ENCODE measurements around the gene SH3YL1. TPM values are rescaled to one million over a fixed set of nuclear protein-coding genes. Genes with fewer than 3 reads are reported as not detected.

Gene SH3YL1
- total RNA-seq, 1 donor = 52.5 TPM

- Histone ChIP-seq H3K4me3 (ENCODE audit: low read length) (no peak overlapping the region), H3K9me3 (ENCODE audit: low read depth, low read length) (no peaks in the 10 kb centered on the region), H3K4me1 (ENCODE audit: insufficient read depth, low read length) (no peaks in the 10 kb centered on the region), H3K27me3 (ENCODE audit: insufficient read depth, low read length) (no peaks in the 10 kb centered on the region)
These were observed 64.5 kb downstream of the SH3YL1 start for GRCh38 chr2:199041-199966.

DNA sequence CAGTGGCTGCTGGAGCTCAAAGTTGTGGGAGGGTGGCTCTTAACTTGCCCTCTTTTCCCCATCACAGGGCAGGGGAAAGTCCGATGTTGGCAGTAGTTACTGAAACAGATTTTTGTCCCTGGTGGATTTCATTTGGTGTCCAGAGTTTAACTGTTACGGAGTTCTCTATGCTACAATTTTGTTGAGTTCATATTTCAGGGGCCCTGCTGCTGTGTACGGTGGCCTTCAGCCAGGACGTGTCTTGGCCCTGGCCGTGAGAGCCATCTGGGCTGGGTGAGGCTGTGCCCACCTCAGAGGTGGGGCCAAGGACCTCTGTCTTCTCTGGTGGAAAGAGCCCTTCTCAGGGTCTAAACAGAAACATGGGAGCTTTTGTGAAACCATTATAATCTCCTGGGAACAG lies 67.4 kb downstream of the SH3YL1 start:
- Histone ChIP-seq H3K9me3 (ENCODE audit: low read depth, low read length) (no peaks in the 10 kb centered on the region), H3K4me3 (ENCODE audit: low read length) (no peak overlapping the region), H3K27me3 (ENCODE audit: insufficient read depth, low read length) (no peaks in the 10 kb centered on the region), H3K4me1 (ENCODE audit: insufficient read depth, low read length) (no peaks in the 10 kb centered on the region)

DNA sequence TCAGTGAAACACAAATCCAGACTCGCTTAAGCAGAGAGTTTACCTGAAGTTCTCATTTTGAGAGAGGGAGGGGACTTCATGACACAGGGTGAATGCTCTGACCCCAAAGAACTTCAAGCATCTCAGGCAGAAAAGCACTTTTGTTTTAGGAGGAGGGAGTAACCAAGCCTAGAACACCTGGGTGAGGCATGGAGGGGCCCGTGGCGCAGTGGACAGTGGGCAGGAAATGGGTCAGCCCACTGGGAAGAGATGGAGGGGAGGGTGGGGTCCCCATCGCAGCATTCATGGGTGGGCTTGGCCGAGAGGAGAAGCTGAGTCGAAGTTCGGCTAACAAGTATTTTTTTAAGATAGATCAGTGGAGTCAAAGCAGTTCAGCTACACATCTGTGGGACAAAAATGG lies 67.9 kb downstream of the SH3YL1 start:
- H3K27me3 ChIP-seq (ENCODE audit: insufficient read depth, low read length) = no peaks in the 10 kb centered on the region
- H3K4me1 ChIP-seq (ENCODE audit: insufficient read depth, low read length) = no peaks in the 10 kb centered on the region
- no peak overlapping the region for H3K4me3 ChIP-seq (ENCODE audit: low read length)
- no peaks in the 10 kb centered on the region for H3K9me3 ChIP-seq (ENCODE audit: low read depth, low read length)

DNA sequence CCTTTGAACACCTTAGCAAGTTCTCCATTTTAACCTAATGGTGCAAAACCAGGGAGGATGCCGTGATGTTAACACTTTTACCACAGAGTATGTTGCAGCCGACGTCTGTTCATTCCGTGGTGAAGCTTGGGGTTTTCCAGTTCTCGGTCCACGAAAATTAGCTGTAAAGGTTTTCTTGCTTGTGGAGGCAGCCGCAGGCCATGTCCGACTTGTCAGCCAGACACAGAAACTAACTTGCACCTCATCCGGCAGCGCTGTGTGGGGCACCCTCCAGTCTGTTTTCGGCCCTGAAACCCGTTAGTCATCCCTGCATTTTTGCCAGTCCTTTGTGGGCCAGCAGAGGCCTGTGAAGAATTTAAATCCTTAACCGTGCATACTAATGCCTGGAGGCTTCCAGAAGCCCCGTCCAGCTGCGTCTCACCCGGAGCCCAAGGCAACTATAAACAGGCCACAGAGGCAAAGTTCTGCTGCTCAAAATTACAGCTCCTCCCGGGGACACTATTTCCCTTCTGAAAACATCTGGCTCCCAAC lies 70.6 kb downstream of the SH3YL1 start:
- H3K9me3 ChIP-seq (ENCODE audit: low read depth, low read length) = no peaks in the 10 kb centered on the region
- H3K27me3 ChIP-seq (ENCODE audit: insufficient read depth, low read length) = no peaks in the 10 kb centered on the region
- H3K4me1 ChIP-seq (ENCODE audit: insufficient read depth, low read length) = no peaks in the 10 kb centered on the region
- H3K4me3 ChIP-seq (ENCODE audit: low read length) = no peak overlapping the region

DNA sequence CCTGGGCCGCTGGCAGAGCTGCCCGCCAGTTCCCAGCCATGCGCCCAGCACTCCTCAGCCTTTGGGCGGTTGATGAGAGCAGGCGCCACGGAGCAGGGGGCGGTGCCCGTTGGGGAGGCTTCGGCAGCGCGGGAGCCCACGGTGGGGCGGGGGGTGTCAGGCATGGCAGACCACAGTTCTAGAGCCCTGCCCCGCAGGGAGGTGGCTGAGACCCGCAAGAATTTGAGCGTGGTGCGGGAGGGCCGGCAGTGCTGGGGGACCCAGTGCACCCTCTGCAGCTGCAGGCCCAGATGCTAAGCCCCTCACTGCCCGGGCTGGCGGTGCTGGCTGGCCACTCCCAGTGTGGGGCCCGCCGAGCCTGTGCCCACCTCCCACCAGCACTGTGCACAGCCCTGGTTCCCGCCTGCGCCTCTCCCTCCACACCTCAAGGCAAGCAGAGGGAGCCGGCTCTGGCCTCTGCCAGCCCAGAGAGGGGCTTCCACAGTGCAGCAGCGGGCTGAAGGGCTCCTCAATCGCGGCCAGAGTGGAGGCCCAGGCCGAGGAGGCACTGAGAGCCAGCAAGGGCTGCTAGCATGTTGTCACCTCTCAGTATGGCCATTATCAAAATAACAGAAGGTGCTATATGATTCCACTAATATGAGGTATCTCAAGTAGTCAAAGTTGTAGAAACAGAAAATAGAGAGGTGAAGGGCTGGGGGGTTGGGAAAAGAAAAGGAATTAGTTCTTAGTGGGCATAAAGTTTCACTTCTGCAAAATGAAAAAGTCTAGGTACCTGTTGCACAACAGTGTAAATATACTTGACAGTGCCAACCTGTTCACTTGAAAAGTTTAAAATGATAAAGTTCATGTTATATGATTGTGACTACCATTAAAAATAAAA lies 72.3 kb downstream of the SH3YL1 start:
- Histone ChIP-seq H3K9me3 (ENCODE audit: low read depth, low read length) (no peaks in the 10 kb centered on the region), H3K4me3 (ENCODE audit: low read length) (no peak overlapping the region)

DNA sequence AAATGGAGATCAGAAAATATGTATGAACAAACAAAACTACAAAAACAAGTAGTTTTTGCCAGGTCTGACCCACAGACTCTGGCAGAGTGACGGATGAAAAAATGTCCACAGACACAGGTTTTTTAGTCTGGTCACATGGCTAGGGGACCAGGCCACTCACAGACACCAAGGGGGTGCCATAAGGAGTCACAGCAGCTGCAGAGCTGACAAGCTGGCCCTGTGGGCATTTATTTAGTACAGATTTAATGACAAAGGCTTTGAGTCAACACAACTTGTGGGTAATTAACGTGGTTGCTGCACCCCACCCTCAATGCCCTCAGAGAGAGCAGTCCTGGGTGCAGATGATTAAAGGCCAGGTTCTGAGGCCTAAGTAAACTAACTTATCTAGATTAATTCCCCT lies 76.0 kb downstream of the SH3YL1 start:
- Histone ChIP-seq H3K4me3 (ENCODE audit: low read length) (no peak overlapping the region), H3K27me3 (ENCODE audit: insufficient read depth, low read length) (no peaks in the 10 kb centered on the region), H3K9me3 (ENCODE audit: low read depth, low read length) (peaks cover 4% of the 10 kb centered on the region), H3K4me1 (ENCODE audit: insufficient read depth, low read length) (no peaks in the 10 kb centered on the region)

More for the DNA sequence above, 72.3 kb downstream of the SH3YL1 start:
- no peaks in the 10 kb centered on the region for H3K4me1 ChIP-seq (ENCODE audit: insufficient read depth, low read length)
- H3K27me3 ChIP-seq (ENCODE audit: insufficient read depth, low read length) = no peaks in the 10 kb centered on the region

- H3K4me3 ChIP-seq (ENCODE audit: low read length) = no peak overlapping the region
- no peaks in the 10 kb centered on the region for H3K4me1 ChIP-seq (ENCODE audit: insufficient read depth, low read length)
- H3K9me3 ChIP-seq (ENCODE audit: low read depth, low read length) = peaks cover 14% of the 10 kb centered on the region
- no peaks in the 10 kb centered on the region for H3K27me3 ChIP-seq (ENCODE audit: insufficient read depth, low read length)
These were observed 78.6 kb downstream of the SH3YL1 start for GRCh38 chr2:185221-185620.

GRCh38 chr2:184695-185094 lies 79.1 kb downstream of the SH3YL1 start:
- Histone ChIP-seq H3K4me3 (ENCODE audit: low read length) (no peak overlapping the region), H3K9me3 (ENCODE audit: low read depth, low read length) (peaks cover 14% of the 10 kb centered on the region), H3K27me3 (ENCODE audit: insufficient read depth, low read length) (no peaks in the 10 kb centered on the region), H3K4me1 (ENCODE audit: insufficient read depth, low read length) (no peaks in the 10 kb centered on the region)

DNA sequence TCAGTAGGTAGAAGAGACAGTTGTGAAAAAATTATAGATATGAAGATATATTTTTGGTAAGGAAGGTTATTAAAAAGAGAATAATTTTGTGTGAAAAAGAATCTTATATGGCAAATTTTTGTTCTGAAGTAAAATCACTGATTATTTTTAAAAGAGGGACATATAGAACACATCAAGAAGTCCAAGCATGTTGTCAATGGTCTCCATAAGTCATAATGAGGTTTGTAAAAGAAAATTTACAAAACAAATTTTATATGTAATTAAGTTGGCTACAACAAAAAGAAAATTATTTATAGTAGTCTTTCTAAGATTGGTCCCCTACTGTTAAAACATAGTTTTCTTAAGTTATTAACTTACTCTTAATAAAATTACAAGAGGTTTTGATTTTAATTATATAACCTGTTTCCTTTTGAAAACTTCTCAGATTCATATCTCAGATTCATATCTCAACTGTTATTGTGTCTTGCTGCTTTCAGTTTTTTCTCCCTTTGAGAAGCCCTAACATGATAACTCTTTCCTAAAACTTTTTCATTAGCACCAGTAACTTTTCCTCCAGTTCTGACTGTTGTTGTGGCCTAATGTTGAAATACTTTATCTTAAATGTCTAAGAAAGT lies 81.2 kb downstream of the SH3YL1 start:
- peaks cover 5% of the 10 kb centered on the region for H3K4me1 ChIP-seq (ENCODE audit: insufficient read depth, low read length)
- H3K27me3 ChIP-seq (ENCODE audit: insufficient read depth, low read length) = no peaks in the 10 kb centered on the region
- H3K9me3 ChIP-seq (ENCODE audit: low read depth, low read length) = peaks cover 14% of the 10 kb centered on the region
- H3K4me3 ChIP-seq (ENCODE audit: low read length) = no peak overlapping the region

GRCh38 chr2:180311-180710 lies 83.5 kb downstream of the SH3YL1 start:
- H3K27me3 ChIP-seq (ENCODE audit: insufficient read depth, low read length) = no peaks in the 10 kb centered on the region
- no peak overlapping the region for H3K4me3 ChIP-seq (ENCODE audit: low read length)
- H3K4me1 ChIP-seq (ENCODE audit: insufficient read depth, low read length) = peaks cover 23% of the 10 kb centered on the region
- peaks cover 14% of the 10 kb centered on the region for H3K9me3 ChIP-seq (ENCODE audit: low read depth, low read length)

- Histone ChIP-seq H3K4me3 (ENCODE audit: low read length) (no peak overlapping the region), H3K27me3 (ENCODE audit: insufficient read depth, low read length) (no peaks in the 10 kb centered on the region), H3K9me3 (ENCODE audit: low read depth, low read length) (peaks cover 14% of the 10 kb centered on the region), H3K4me1 (ENCODE audit: insufficient read depth, low read length) (peaks cover 28% of the 10 kb centered on the region)
These were observed 83.9 kb downstream of the SH3YL1 start for GRCh38 chr2:179886-180285.

- Histone ChIP-seq H3K9me3 (ENCODE audit: low read depth, low read length) (peaks cover 10% of the 10 kb centered on the region), H3K4me3 (ENCODE audit: low read length) (no peak overlapping the region), H3K4me1 (ENCODE audit: insufficient read depth, low read length) (peaks cover 28% of the 10 kb centered on the region), H3K27me3 (ENCODE audit: insufficient read depth, low read length) (peaks cover 3% of the 10 kb centered on the region)
These were observed 86.1 kb downstream of the SH3YL1 start for GRCh38 chr2:177733-178132.

GRCh38 chr2:176917-177316 lies 86.9 kb downstream of the SH3YL1 start:
- H3K9me3 ChIP-seq (ENCODE audit: low read depth, low read length) = peaks cover 6% of the 10 kb centered on the region
- H3K4me1 ChIP-seq (ENCODE audit: insufficient read depth, low read length) = peaks cover 28% of the 10 kb centered on the region
- no peak overlapping the region for H3K4me3 ChIP-seq (ENCODE audit: low read length)
- peaks cover 3% of the 10 kb centered on the region for H3K27me3 ChIP-seq (ENCODE audit: insufficient read depth, low read length)

DNA sequence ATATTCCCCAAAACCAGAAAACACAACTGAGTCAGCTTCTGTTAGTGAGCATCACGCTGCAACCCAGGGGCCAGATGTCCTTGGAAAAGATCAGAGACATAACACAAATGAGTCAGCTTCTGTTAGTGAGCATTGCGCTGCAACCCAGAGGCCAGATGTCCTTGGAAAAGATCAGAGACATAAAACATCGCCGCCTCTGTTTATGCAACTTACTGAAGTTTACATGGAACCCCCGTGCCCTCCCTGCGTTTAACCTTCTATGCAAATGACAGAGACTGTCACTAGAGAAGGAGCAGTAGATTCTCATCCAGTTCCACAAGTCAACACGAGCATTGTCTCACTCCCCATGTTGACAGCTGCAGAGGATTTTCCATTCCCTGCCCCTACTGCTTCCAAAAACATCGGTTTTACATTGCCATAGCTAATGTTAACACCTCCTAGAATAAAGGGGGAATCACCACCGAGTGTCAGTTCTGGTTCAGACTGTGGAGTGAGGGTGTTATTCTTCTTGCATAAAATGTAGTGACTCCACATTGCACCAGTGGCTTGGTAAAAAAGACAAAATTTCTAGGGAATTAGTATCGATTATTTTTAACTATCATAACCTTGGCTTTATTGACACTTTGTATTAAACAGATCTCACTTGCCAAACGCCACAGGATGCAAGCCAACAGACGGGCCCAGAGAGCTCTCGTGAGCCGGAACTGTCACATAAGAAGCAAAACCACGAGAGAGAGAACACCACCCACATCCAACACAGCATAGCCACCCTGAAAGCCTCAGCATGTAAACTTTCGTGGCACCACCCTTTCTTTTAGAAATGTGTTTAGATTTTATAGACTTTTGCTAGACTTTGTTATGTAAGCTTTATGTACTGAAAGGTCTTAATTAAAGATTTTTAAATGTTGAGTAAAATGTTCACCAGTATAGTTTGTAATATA lies 87.7 kb downstream of the SH3YL1 start:
- Histone ChIP-seq H3K27me3 (ENCODE audit: insufficient read depth, low read length) (peaks cover 3% of the 10 kb centered on the region), H3K4me3 (ENCODE audit: low read length) (no peak overlapping the region), H3K9me3 (ENCODE audit: low read depth, low read length) (no peaks in the 10 kb centered on the region), H3K4me1 (ENCODE audit: insufficient read depth, low read length) (peaks cover 28% of the 10 kb centered on the region)

All from mononuclear cell (primary cell).